ENCODE data around the gene HDAC3.

HDAC3 gene

GRCh38 chr5:141630570-141631140 lies 6.0 kb downstream of the HDAC3 start:
- no peak for DNase-seq (ENCODE audit: low read depth)
- H3K4me3 ChIP-seq (replicated peaks; ENCODE audit: low read depth, low read length) = no peak overlapping the region
- TF ChIP-seq CTCF (IDR thresholded peaks at IDR 0.05; ENCODE audit: low read length, missing control alignments) = no peak

- H3K4me3 ChIP-seq (replicated peaks; ENCODE audit: low read depth, low read length) = no peak overlapping the region
- no peak for TF ChIP-seq CTCF (IDR thresholded peaks at IDR 0.05; ENCODE audit: low read length, missing control alignments)
- no peak for DNase-seq (ENCODE audit: low read depth)
These were observed 8.4 kb downstream of the HDAC3 start for GRCh38 chr5:141628175-141628788.

GRCh38 chr5:141623611-141624010 lies 13.0 kb downstream of the HDAC3 start:
- H3K4me3 ChIP-seq (replicated peaks; ENCODE audit: low read depth, low read length) = no peak overlapping the region
- DNase-seq (ENCODE audit: low read depth) = no peak
- TF ChIP-seq CTCF (IDR thresholded peaks at IDR 0.05; ENCODE audit: low read length, missing control alignments) = no peak

GRCh38 chr5:141623186-141623585 lies 13.5 kb downstream of the HDAC3 start:
- TF ChIP-seq CTCF (IDR thresholded peaks at IDR 0.05; ENCODE audit: low read length, missing control alignments) = no peak
- no peak overlapping the region for H3K4me3 ChIP-seq (replicated peaks; ENCODE audit: low read depth, low read length)
- DNase-seq (ENCODE audit: low read depth) = no peak

GRCh38 chr5:141618804-141619554 lies 17.7 kb downstream of the HDAC3 start, which contains the start of gene DIAPH1:
DIAPH1 (minus strand) TSS chr5:141619000; CDS start chr5:141618914, 86 bp downstream.
- H3K4me3 ChIP-seq (replicated peaks; ENCODE audit: low read depth, low read length) = peak within 1 kb of the TSS; percentile 85
- peak; percentile 86 for TF ChIP-seq CTCF (IDR thresholded peaks at IDR 0.05; ENCODE audit: low read length, missing control alignments)
- peak; percentile 97 for DNase-seq (ENCODE audit: low read depth)

- H3K4me3 ChIP-seq (replicated peaks; ENCODE audit: low read depth, low read length) = peak overlapping the region; percentile 85
- no peak for DNase-seq (ENCODE audit: low read depth)
- TF ChIP-seq CTCF (IDR thresholded peaks at IDR 0.05; ENCODE audit: low read length, missing control alignments) = no peak
These were observed 18.4 kb downstream of the HDAC3 start for GRCh38 chr5:141618030-141618803.
